Measurements from ENCODE around the gene EHD4. TPM values are rescaled to one million over a fixed set of nuclear protein-coding genes. Genes with fewer than 3 reads are reported as not detected.

EHD4 gene
- polyA plus RNA-seq, 3 donors = 12.8 to 16.0 (median 14.2) TPM

- Histone ChIP-seq H3K27ac (ENCODE audit: low read depth in 1 of 2, low read length in 2 of 2) (no peak overlapping the region), H3K27me3 (ENCODE audit: control insufficient read depth in 2 of 2, insufficient read depth in 2 of 2, low read length in 2 of 2) (no peaks in the 10 kb centered on the region), H3K9ac (ENCODE audit: insufficient read depth, low read length, poor library complexity, severe bottlenecking) (no peak overlapping the region), H3K79me2 (ENCODE audit: insufficient read depth, low read length) (no peaks in the 10 kb centered on the region), H3K4me3 (replicated peaks in 1 of 3; ENCODE audit: low read depth in 2 of 3, low read length in 3 of 3) (no peak overlapping the region), H3K4me1 (ENCODE audit: control insufficient read depth in 1 of 2, insufficient read depth in 2 of 2, low read length in 2 of 2) (no peaks in the 10 kb centered on the region), H3K4me2 (replicated peaks; ENCODE audit: extremely low read depth, low read length, poor library complexity, severe bottlenecking) (no peak overlapping the region), H3K36me3 (replicated peaks in 1 of 2; ENCODE audit: control insufficient read depth in 1 of 2, insufficient read depth in 2 of 2, low read length in 2 of 2) (no peaks in the 10 kb centered on the region), H2AFZ (ENCODE audit: insufficient read depth, low read depth, low read length, poor library complexity, severe bottlenecking) (no peak overlapping the region), H3K9me3 (replicated peaks in 1 of 2; ENCODE audit: control insufficient read depth in 1 of 2, insufficient read depth in 1 of 2, low read length in 2 of 2) (peaks cover 0 to 2% of the 10 kb centered on the region in 2 donors), H4K20me1 (ENCODE audit: insufficient read depth, low read length) (no peaks in the 10 kb centered on the region)
- H3K27ac Mint-ChIP-seq = no peak overlapping the region
- no peaks in the 10 kb centered on the region for H3K4me1 Mint-ChIP-seq
- 91% methylated on average over 6 of the region's 6 CpGs for WGBS (ENCODE audit: insufficient coverage)
- intact Hi-C loops (cut with micrococcal nuclease) = no loop called here
- no peaks in the 10 kb centered on the region for H3K36me3 Mint-ChIP-seq
- TF ChIP-seq, protein P1, sequence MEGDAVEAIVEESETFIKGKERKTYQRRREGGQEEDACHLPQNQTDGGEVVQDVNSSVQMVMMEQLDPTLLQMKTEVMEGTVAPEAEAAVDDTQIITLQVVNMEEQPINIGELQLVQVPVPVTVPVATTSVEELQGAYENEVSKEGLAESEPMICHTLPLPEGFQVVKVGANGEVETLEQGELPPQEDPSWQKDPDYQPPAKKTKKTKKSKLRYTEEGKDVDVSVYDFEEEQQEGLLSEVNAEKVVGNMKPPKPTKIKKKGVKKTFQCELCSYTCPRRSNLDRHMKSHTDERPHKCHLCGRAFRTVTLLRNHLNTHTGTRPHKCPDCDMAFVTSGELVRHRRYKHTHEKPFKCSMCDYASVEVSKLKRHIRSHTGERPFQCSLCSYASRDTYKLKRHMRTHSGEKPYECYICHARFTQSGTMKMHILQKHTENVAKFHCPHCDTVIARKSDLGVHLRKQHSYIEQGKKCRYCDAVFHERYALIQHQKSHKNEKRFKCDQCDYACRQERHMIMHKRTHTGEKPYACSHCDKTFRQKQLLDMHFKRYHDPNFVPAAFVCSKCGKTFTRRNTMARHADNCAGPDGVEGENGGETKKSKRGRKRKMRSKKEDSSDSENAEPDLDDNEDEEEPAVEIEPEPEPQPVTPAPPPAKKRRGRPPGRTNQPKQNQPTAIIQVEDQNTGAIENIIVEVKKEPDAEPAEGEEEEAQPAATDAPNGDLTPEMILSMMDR (IDR thresholded peaks at IDR 0.05) = no peak
- H3K4me3 Mint-ChIP-seq = peak overlapping the region in 1 of 2 donors; percentile 47
- H3K9me3 Mint-ChIP-seq = peaks cover 0 to 3% (median 2%) of the 10 kb centered on the region in 7 donors
- DNase-seq = no peak
- H3K27me3 Mint-ChIP-seq (ENCODE audit: low read depth in 3 of 3) = peaks cover 0 to 9% (median 5%) of the 10 kb centered on the region in 3 donors
Observed at GRCh38 chr15:42016971-42017370, 44.6 kb upstream of the EHD4 start.

DNA sequence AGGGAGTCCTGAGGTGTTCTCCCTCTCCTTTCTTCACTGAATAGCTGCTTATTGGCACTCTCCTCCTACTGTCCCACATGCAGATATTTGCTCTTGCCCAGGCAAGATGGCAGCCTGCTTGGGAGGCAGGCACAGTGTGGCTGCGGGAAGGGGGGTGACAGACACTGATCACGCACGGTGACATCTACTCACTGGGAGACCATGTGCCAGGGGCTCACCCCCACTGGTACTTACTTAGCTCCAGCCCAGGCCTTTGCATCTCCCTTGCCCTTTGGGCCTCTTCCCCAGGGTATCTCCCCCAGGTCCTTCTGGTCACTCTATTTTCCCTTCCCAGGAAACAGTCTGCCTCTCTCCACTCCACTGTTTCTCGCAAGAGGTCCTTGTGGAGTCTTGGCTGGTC lies 42.0 kb upstream of the EHD4 start:
- 100% methylated on average over 4 of the region's 4 CpGs for WGBS (ENCODE audit: insufficient coverage)
- DNase-seq = no peak

More for the DNA sequence above, 42.0 kb upstream of the EHD4 start:
- Mint-ChIP-seq H3K4me3 (no peak overlapping the region), H3K27ac (no peak overlapping the region), H3K27me3 (ENCODE audit: low read depth in 3 of 3) (peaks cover 4 to 6% (median 5%) of the 10 kb centered on the region in 3 donors), H3K4me1 (no peaks in the 10 kb centered on the region), H3K9me3 (no peaks in the 10 kb centered on the region), H3K36me3 (no peaks in the 10 kb centered on the region)
- Histone ChIP-seq H3K9me3 (replicated peaks in 1 of 2; ENCODE audit: control insufficient read depth in 1 of 2, insufficient read depth in 1 of 2, low read length in 2 of 2) (no peaks in the 10 kb centered on the region), H3K27ac (ENCODE audit: low read depth in 1 of 2, low read length in 2 of 2) (no peak overlapping the region), H2AFZ (ENCODE audit: insufficient read depth, low read depth, low read length, poor library complexity, severe bottlenecking) (no peak overlapping the region), H3K4me1 (ENCODE audit: control insufficient read depth in 1 of 2, insufficient read depth in 2 of 2, low read length in 2 of 2) (no peaks in the 10 kb centered on the region), H3K4me2 (replicated peaks; ENCODE audit: extremely low read depth, low read length, poor library complexity, severe bottlenecking) (no peak overlapping the region), H3K4me3 (replicated peaks in 1 of 3; ENCODE audit: low read depth in 2 of 3, low read length in 3 of 3) (no peak overlapping the region), H4K20me1 (ENCODE audit: insufficient read depth, low read length) (no peaks in the 10 kb centered on the region), H3K27me3 (ENCODE audit: control insufficient read depth in 2 of 2, insufficient read depth in 2 of 2, low read length in 2 of 2) (no peaks in the 10 kb centered on the region), H3K36me3 (replicated peaks in 1 of 2; ENCODE audit: control insufficient read depth in 1 of 2, insufficient read depth in 2 of 2, low read length in 2 of 2) (no peaks in the 10 kb centered on the region), H3K9ac (ENCODE audit: insufficient read depth, low read length, poor library complexity, severe bottlenecking) (no peak overlapping the region), H3K79me2 (ENCODE audit: insufficient read depth, low read length) (no peaks in the 10 kb centered on the region)
- TF ChIP-seq, protein P1 (IDR thresholded peaks at IDR 0.05) = no peak
- intact Hi-C loops (cut with micrococcal nuclease) = no loop called here

Measured in CD14-positive monocyte (primary cell).